ENCODE measurements around the gene SELENOH.

Gene SELENOH

DNA sequence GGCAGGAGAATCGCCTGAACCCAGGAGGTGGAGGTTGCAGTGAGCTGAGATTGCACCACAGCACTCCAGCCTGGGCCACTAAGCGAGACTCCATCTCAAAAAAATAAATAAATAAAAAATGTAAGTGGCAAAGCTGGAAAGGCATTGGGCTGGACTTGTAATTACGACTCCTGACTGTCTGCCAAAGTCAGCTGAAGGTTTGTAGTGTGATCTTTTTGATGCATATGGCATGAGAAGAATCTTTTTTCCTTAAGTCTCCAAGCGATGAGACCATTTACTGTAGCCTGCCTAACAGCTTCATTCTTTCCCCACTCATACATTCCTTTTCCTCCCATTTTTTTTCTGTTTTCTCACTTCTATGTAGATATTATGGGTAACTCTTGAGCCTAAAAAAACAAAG is 45.1 kb downstream of the SELENOH start:
- FAIRE-seq, result no peak

DNA sequence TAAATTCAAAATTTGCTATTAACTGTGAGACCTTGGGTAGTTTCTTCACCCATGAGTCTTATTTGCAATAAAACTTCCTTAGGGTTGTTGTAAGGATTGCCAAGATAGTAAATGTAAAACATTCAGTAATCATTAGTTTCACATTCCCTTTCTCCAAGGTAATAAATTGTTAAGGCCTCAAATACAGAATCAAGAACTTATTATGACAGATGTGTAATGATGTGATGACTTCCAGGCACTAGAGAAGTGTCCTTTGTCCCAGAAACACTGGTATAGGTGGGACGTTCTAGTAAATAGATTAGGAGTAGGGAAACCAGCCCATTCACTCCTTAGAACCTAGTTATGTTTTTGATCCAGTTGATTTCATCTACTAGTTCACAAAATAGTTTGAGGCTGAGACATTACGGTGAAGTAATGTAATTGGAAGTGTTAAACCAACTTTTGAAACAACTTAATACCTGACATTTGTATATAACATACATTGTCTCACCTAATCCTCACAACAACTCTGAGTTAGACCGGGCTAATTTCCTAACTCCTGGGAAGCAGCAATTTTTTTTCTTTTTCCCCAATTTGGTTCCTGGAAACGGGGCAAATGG is 45.8 kb downstream of the SELENOH start:
- no peak for FAIRE-seq

DNA sequence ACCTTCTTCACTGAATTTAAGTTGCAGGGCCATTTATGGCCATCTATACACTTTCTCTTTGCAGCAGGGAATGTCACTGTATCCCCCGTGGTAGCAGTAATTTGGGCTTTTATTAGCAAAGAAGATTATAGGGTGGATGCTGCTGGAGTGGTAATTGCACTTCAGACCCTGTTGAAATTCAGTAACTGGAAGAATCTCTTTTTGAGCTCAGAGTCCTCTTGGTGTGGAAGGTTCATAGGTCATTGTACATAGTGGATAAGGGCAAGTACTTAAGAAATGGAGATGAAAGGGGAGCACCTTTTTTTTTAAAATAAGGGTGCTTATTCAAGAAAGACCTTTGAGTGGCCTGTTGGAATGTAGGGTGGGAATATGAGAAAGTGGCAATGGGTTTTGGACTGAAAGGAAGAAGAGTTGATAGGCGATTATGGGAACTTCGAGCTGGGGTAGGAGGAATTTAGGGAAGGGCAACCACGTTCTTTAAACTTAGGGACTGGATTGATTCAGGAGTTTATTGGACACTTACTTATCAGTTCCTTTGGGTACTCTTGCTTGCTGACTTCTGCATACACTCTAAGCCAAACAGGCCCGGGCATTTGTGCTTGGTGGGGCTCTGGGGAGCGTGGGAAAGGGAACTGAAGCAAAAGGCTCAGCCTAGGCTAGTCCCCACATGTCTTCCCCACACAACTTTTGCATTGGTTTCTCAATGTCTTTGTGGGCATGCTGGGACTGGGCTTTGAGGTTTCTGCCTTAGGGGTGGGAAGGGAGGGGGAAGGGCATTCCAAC is 46.8 kb downstream of the SELENOH start:
- FAIRE-seq, result no peak

DNA sequence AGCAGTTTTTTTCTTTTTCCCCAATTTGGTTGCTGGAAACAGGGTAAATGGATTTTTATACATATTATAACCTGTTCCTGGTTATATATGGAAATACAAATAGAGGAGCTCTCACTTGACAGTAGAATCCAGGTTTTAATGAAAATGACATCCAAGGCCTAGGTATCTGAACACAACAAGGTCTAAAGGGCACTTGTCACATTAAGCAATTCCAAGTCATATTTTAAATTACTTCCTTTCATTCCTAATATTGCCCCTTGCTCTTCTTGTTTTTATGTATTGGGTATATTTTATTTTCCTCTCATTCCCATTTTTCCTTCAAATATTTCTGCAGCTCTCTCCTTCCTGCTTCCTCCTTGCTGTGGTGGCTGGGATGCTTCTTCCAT is 47.4 kb downstream of the SELENOH start:
- FAIRE-seq, result no peak

DNA sequence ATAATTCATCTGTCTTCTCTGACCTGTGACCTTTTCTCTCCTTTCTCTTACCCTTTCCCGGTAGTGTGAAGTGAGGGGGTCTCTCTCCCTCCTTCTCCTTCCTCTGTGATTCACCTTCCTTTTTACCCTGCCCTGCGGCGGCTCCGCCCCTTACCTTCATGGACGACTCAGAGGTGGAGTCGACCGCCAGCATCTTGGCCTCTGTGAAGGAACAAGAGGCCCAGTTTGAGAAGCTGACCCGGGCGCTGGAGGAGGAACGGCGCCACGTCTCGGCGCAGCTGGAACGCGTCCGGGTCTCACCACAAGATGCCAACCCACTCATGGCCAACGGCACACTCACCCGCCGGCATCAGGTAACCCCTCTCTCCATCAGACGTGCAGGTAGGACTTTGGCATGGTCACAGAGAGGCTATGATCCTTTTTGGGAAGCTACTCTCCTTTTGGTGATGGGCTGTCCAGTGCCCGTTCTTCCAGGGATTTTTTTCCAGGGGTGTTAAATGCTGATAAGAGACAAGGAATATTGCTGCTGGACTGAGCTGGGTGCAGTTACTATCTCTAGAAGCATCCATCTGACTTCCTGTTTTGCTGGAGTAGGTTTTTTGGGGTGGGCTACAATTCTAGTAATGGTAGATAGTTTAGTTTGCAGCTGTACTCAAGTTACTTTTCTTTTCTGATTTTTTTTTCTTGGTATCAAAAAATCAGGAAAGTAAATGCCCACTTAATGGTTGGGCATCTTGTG is 50.2 kb downstream of the SELENOH start:
- FAIRE-seq, result no peak

DNA sequence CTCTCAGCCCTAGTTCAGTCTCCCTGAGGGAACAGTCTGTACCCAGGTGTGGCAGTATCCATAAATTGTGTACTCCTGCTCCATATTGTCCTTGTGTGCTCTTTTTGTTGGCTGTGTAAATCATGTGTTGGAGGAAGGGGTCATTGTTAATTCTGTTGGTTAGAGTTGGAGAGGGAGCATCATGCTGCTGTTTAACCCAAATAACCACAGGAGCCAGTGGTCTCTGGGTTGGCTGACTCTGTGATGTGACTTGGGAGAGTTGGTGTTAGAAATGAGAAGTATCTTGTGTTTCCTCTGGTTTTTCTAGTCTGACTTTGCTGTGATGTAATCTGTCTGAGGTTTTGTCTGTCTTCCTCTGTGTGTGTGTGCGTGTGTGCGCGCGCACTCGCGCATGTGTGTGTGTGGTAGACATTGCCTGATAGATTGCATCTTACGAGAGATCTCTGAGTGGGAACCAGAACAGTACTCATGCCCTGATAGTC is 50.8 kb downstream of the SELENOH start:
- FAIRE-seq, result no peak

DNA sequence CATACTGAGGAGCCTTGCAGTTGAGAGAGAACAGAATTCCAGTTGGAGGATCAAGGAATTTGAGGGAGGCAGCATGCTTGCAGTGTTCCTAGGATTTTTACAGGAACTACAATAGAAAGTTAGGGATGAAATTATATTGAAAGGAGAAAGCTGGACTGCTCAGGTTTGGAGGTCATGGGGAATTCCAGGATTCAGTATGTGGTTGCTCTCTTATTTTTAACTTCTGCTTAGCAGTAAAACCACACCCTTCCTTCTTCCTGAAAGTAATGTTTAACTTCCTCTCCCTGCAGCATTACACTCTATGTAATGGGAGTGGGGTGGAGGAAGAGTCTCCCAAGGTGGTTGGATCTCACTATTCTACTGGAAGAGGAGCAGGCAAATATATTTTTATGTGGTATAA is 51.6 kb downstream of the SELENOH start:
- no peak for FAIRE-seq

All from A204.1 (cell line).